Naive B cell (primary cell): Measurements from ENCODE around the gene CFAP65. TPM values are rescaled to one million over a fixed set of nuclear protein-coding genes. Genes with fewer than 3 reads are reported as not detected.

Experiments
- ATAC-seq, 2 donors: fragments of 150-1000 bp; cut with Tn5 transposase; 2 replicates each; pipeline ENCODE4 v1.10.0; 2021; ENCODE audit warnings: low read depth in 2 of 2, mild to moderate bottlenecking in 2 of 2, moderate library complexity in 2 of 2
- DNase-seq: peaks from one replicate; pipeline ENCODE4 v3.0.0; 2022
- H3K27ac Mint-ChIP-seq, 6 donors: one replicate each; pipeline ENCODE4 v1.8.0; 2020 to 2022; ENCODE audit warnings: mild to moderate bottlenecking in 6 of 6, mixed read lengths in 6 of 6, moderate library complexity in 5 of 6, inconsistent platforms in 2 of 6
- H3K27me3 Mint-ChIP-seq, 3 donors: one replicate each; pipeline ENCODE4 v1.8.0; 2021 to 2022; ENCODE audit warnings: mixed read lengths in 3 of 3, mild to moderate bottlenecking in 1 of 3
- H3K36me3 Mint-ChIP-seq, 2 donors: one replicate each; pipeline ENCODE4 v1.8.0; 2020 to 2022; ENCODE audit warnings: mixed read lengths in 2 of 2, inconsistent platforms in 1 of 2, mild to moderate bottlenecking in 1 of 2
- H3K4me1 Mint-ChIP-seq, 3 donors: one replicate each; pipeline ENCODE4 v1.8.0; 2020 to 2022; ENCODE audit warnings: mixed read lengths in 3 of 3, inconsistent platforms in 1 of 3, mild to moderate bottlenecking in 1 of 3, moderate library complexity in 1 of 3
- H3K4me3 Mint-ChIP-seq, 8 donors: one replicate each; pipeline ENCODE4 v1.8.0; 2020 to 2022; ENCODE audit warnings: mild to moderate bottlenecking in 8 of 8, mixed read lengths in 8 of 8, moderate library complexity in 8 of 8, inconsistent platforms in 2 of 8
- H3K9me3 Mint-ChIP-seq, 7 donors: one replicate each; pipeline ENCODE4 v1.8.0; 2020 to 2022; ENCODE audit warnings: mixed read lengths in 7 of 7, mild to moderate bottlenecking in 5 of 7, inconsistent platforms in 2 of 7, moderate library complexity in 1 of 7
- polyA plus RNA-seq, 6 donors: library from polyadenylated mRNA; unstranded; fragments of 300-500 nt; fragmentation: Illumina TruSeq; gene quantifications; one replicate each; pipeline ENCODE4 v1.2.3, GENCODE V29; 2021; ENCODE audit warnings: low read depth in 6 of 6

CFAP65 gene
- polyA plus RNA-seq, 6 donors from 2014 or later, result not detected

- Mint-ChIP-seq H3K27ac (peak overlapping the region in 1 of 6 donors; percentile 65), H3K27me3 (peaks cover 37 to 87% (median 66%) of the 10 kb centered on the region in 3 donors), H3K9me3 (no peaks in the 10 kb centered on the region), H3K4me3 (no peak overlapping the region), H3K4me1 (peaks cover 0 to 8% (median 5%) of the 10 kb centered on the region in 3 donors), H3K36me3 (no peaks in the 10 kb centered on the region)
- DNase-seq (no peak), ATAC-seq (no peak)
Observed at GRCh38 chr2:218954541-218955300, 86.6 kb downstream of the CFAP65 start.

- Mint-ChIP-seq H3K27me3 (peaks cover 33 to 79% (median 59%) of the 10 kb centered on the region in 3 donors), H3K4me3 (no peak overlapping the region), H3K9me3 (no peaks in the 10 kb centered on the region), H3K36me3 (no peaks in the 10 kb centered on the region), H3K4me1 (no peaks in the 10 kb centered on the region), H3K27ac (no peak overlapping the region)
- DNase-seq (no peak), ATAC-seq (no peak)
Observed at GRCh38 chr2:218953366-218953954, 87.9 kb downstream of the CFAP65 start.

Other genes with a start within 250 kb of the CFAP65 start
- gene PRKAG3, start 209.7 kb downstream of the CFAP65 start, polyA plus RNA-seq, result not detected
- under 1 TPM in 4 of 6 donors, not detected in 2; 0.44 to 0.79 (median 0.57) TPM for gene WNT6, start 181.7 kb downstream of the CFAP65 start, polyA plus RNA-seq
- 10 to 100 TPM in 3 of 6 donors, 1 to 10 TPM in 3; 6.4 to 23.9 (median 10.7) TPM for gene WNT10A, start 160.7 kb downstream of the CFAP65 start, polyA plus RNA-seq
- gene CDK5R2, start 81.8 kb downstream of the CFAP65 start, polyA plus RNA-seq, result not detected
- not detected for gene FEV, start 56.3 kb downstream of the CFAP65 start, polyA plus RNA-seq
- gene CRYBA2, start 48.1 kb downstream of the CFAP65 start, polyA plus RNA-seq, result not detected
- gene IHH, start 19.4 kb upstream of the CFAP65 start, polyA plus RNA-seq, result not detected
- 10 to 100 TPM; 24.8 to 31.5 (median 27.7) TPM for gene NHEJ1, start 119.3 kb upstream of the CFAP65 start, polyA plus RNA-seq
- under 1 TPM in 2 of 6 donors, not detected in 4; 0.18 to 0.24 TPM for gene SLC23A3, start 128.5 kb upstream of the CFAP65 start, polyA plus RNA-seq
- 100 to 1,000 TPM; 112 to 157 (median 133) TPM for gene CNPPD1, start 135.4 kb upstream of the CFAP65 start, polyA plus RNA-seq
- 100 to 1,000 TPM in 1 of 6 donors, 10 to 100 TPM in 5; 54.7 to 113 (median 62.7) TPM for gene RETREG2, start 136.8 kb upstream of the CFAP65 start, polyA plus RNA-seq
- 10 to 100 TPM; 50.7 to 77.7 (median 57.9) TPM for gene ZFAND2B, start 165.3 kb upstream of the CFAP65 start, polyA plus RNA-seq
- 1 to 10 TPM in 5 of 6 donors, not detected in 1; 2.1 to 6.4 (median 3.2) TPM for gene ABCB6, start 177.4 kb upstream of the CFAP65 start, polyA plus RNA-seq
- 10 to 100 TPM; 12.6 to 25.4 (median 18.1) TPM for gene ATG9A, start 188.1 kb upstream of the CFAP65 start, polyA plus RNA-seq
- 10 to 100 TPM; 22.4 to 45.5 (median 25.4) TPM for gene ANKZF1, start 188.3 kb upstream of the CFAP65 start, polyA plus RNA-seq
- gene GLB1L, start 203.9 kb upstream of the CFAP65 start, polyA plus RNA-seq, result 1 to 10 TPM in 2 of 6 donors, under 1 TPM in 3, not detected in 1; 0.24 to 1.5 (median 1.00) TPM
- 10 to 100 TPM; 14.7 to 28.3 (median 21.9) TPM for gene STK16, start 204.0 kb upstream of the CFAP65 start, polyA plus RNA-seq
- gene TUBA4B, start 211.7 kb upstream of the CFAP65 start, polyA plus RNA-seq, result not detected
- gene TUBA4A, start 212.4 kb upstream of the CFAP65 start, polyA plus RNA-seq, result 100 to 1,000 TPM; 129 to 165 (median 149) TPM
- gene DNAJB2, start 237.8 kb upstream of the CFAP65 start, polyA plus RNA-seq, result 10 to 100 TPM in 1 of 6 donors, 1 to 10 TPM in 5; 1.1 to 12.9 (median 8.8) TPM